Naive thymus-derived CD4-positive, alpha-beta T cell (primary cell): ENCODE results near the gene IRGC. TPM values are rescaled to one million over a fixed set of nuclear protein-coding genes. Genes with fewer than 3 reads are reported as not detected.

Experiments used
- polyA plus RNA-seq, 2 donors: library from polyadenylated mRNA; unstranded; fragments of 300-500 nt; fragmentation: Illumina TruSeq; gene quantifications; one replicate each; pipeline ENCODE4 v1.2.3, GENCODE V29; 2021
- total RNA-seq, 6 experiments: library from RNA in 5 of 6; stranded (reverse) in 5 of 6; gene quantifications; 1 replicate in 5 of 6; 2 replicates in 1 of 6; pipeline ENCODE4 v1.2.3 and lab custom pipeline; 2021 to 2026

The IRGC gene
- total and polyA plus RNA-seq, 7 experiments from 2014 or later: not detected

Other genes with a start within 250 kb of the IRGC start
- 10 to 100 TPM; 24.5 to 98.8 (median 43.3) TPM for gene PHLDB3, start 211.3 kb upstream of the IRGC start, total RNA-seq
- gene PHLDB3, start 211.3 kb upstream of the IRGC start, polyA plus RNA-seq: 1 to 10 TPM; 4.5 to 6.5 TPM
- gene ETHE1, start 188.9 kb upstream of the IRGC start, total RNA-seq: 10 to 100 TPM; 20.3 to 58.6 (median 23.9) TPM
- 10 to 100 TPM; 58.0 to 59.3 TPM for gene ETHE1, start 188.9 kb upstream of the IRGC start, polyA plus RNA-seq
- 10 to 100 TPM in 2 of 5 experiments, 1 to 10 TPM in 3; 4.5 to 10.7 (median 5.6) TPM for gene ZNF575, start 182.9 kb upstream of the IRGC start, total RNA-seq
- gene ZNF575, start 182.9 kb upstream of the IRGC start, polyA plus RNA-seq: 1 to 10 TPM; 2.7 to 3.5 TPM
- gene XRCC1, start 140.5 kb upstream of the IRGC start, total RNA-seq: 10 to 100 TPM; 32.0 to 36.1 (median 35.4) TPM
- gene XRCC1, start 140.5 kb upstream of the IRGC start, polyA plus RNA-seq: 10 to 100 TPM; 27.2 to 34.8 TPM
- gene PINLYP, start 140.3 kb upstream of the IRGC start, total RNA-seq: 1 to 10 TPM in 2 of 5 experiments, under 1 TPM in 3; 0.27 to 5.8 (median 0.59) TPM
- gene PINLYP, start 140.3 kb upstream of the IRGC start, polyA plus RNA-seq: under 1 TPM in 1 of 2 donors, not detected in 1; 0.49 TPM
- 10 to 100 TPM; 13.5 to 43.8 (median 18.9) TPM for gene IRGQ, start 119.9 kb upstream of the IRGC start, total RNA-seq
- 1 to 10 TPM in 1 of 2 donors, under 1 TPM in 1; 0.32 to 1.1 TPM for gene IRGQ, start 119.9 kb upstream of the IRGC start, polyA plus RNA-seq
- gene ZNF576, start 119.5 kb upstream of the IRGC start, total RNA-seq: 10 to 100 TPM in 4 of 5 experiments, 1 to 10 TPM in 1; 9.4 to 20.6 (median 19.5) TPM
- gene ZNF576, start 119.5 kb upstream of the IRGC start, polyA plus RNA-seq: 10 to 100 TPM in 1 of 2 donors, 1 to 10 TPM in 1; 8.6 to 15.7 TPM
- 1 to 10 TPM in 3 of 5 experiments, under 1 TPM in 2; 0.56 to 1.7 (median 1.1) TPM for gene SRRM5, start 104.0 kb upstream of the IRGC start, total RNA-seq
- gene SRRM5, start 104.0 kb upstream of the IRGC start, polyA plus RNA-seq: 1 to 10 TPM in 1 of 2 donors, under 1 TPM in 1; 0.97 to 1.3 TPM
- gene ZNF428, start 96.4 kb upstream of the IRGC start, total RNA-seq: 10 to 100 TPM; 21.7 to 29.1 (median 25.9) TPM
- gene ZNF428, start 96.4 kb upstream of the IRGC start, polyA plus RNA-seq: 10 to 100 TPM; 13.1 to 16.1 TPM
- gene CADM4, start 76.2 kb upstream of the IRGC start, total RNA-seq: under 1 TPM; 0.35 to 0.97 (median 0.51) TPM
- gene CADM4, start 76.2 kb upstream of the IRGC start, polyA plus RNA-seq: 1 to 10 TPM in 1 of 2 donors, under 1 TPM in 1; 0.34 to 2.0 TPM
- gene PLAUR, start 45.9 kb upstream of the IRGC start, total RNA-seq: 100 to 1,000 TPM in 1 of 5 experiments, 10 to 100 TPM in 2, 1 to 10 TPM in 2; 3.2 to 358 (median 14.4) TPM
- gene PLAUR, start 45.9 kb upstream of the IRGC start, polyA plus RNA-seq: 1 to 10 TPM in 1 of 2 donors, under 1 TPM in 1; 0.77 to 3.2 TPM
- 10 to 100 TPM; 48.5 to 75.9 (median 53.9) TPM for gene SMG9, start 38.9 kb downstream of the IRGC start, total RNA-seq
- 1 to 10 TPM; 7.9 to 9.8 TPM for gene SMG9, start 38.9 kb downstream of the IRGC start, polyA plus RNA-seq
- gene KCNN4, start 64.9 kb downstream of the IRGC start, total RNA-seq: 10 to 100 TPM; 12.8 to 53.4 (median 18.8) TPM
- 10 to 100 TPM in 1 of 2 donors, 1 to 10 TPM in 1; 8.1 to 16.0 TPM for gene KCNN4, start 64.9 kb downstream of the IRGC start, polyA plus RNA-seq
- gene LYPD5, start 86.4 kb downstream of the IRGC start, total RNA-seq: under 1 TPM in 4 of 5 experiments, not detected in 1; 0.19 to 0.89 (median 0.61) TPM
- under 1 TPM; 0.28 to 0.34 TPM for gene LYPD5, start 86.4 kb downstream of the IRGC start, polyA plus RNA-seq
- gene ZNF283, start 111.2 kb downstream of the IRGC start, total RNA-seq: 10 to 100 TPM in 2 of 5 experiments, 1 to 10 TPM in 3; 4.3 to 24.4 (median 7.7) TPM
- 1 to 10 TPM; 2.2 to 3.7 TPM for gene ZNF283, start 111.2 kb downstream of the IRGC start, polyA plus RNA-seq
- gene ZNF404, start 167.9 kb downstream of the IRGC start, total RNA-seq: 1 to 10 TPM in 4 of 5 experiments, under 1 TPM in 1; 0.47 to 4.7 (median 1.9) TPM
- 1 to 10 TPM; 2.1 to 3.9 TPM for gene ZNF404, start 167.9 kb downstream of the IRGC start, polyA plus RNA-seq
- 10 to 100 TPM in 4 of 5 experiments, 1 to 10 TPM in 1; 8.4 to 28.5 (median 15.3) TPM for gene ZNF45, start 219.2 kb downstream of the IRGC start, total RNA-seq
- gene ZNF45, start 219.2 kb downstream of the IRGC start, polyA plus RNA-seq: 10 to 100 TPM; 15.6 to 19.0 TPM
- gene ZNF221, start 235.2 kb downstream of the IRGC start, total RNA-seq: 1 to 10 TPM in 3 of 5 experiments, under 1 TPM in 2; 0.69 to 2.0 (median 1.7) TPM
- 1 to 10 TPM in 1 of 2 donors, under 1 TPM in 1; 0.65 to 1.0 TPM for gene ZNF221, start 235.2 kb downstream of the IRGC start, polyA plus RNA-seq